ENCODE results near the gene COL18A1.

The COL18A1 gene

GRCh38 chr21:45533361-45533845, 128.4 kb downstream of the COL18A1 start:
- ATAC-seq, result no peak
- TF ChIP-seq CSRNP3 (CRISPR knock-in tag; IDR thresholded peaks at IDR 0.05), result no peak
- TF ChIP-seq CREB5 (CRISPR knock-in tag; IDR thresholded peaks at IDR 0.05; ENCODE audit: low read depth), result no peak
- TF ChIP-seq TCF4 (CRISPR knock-in tag; IDR thresholded peaks at IDR 0.05; ENCODE audit: borderline replicate concordance), result no peak
- TF ChIP-seq ARNTL (CRISPR knock-in tag; IDR thresholded peaks at IDR 0.05; ENCODE audit: borderline replicate concordance, low read depth), result no peak
- no peak for TF ChIP-seq PATZ1 (CRISPR knock-in tag; IDR thresholded peaks at IDR 0.05; ENCODE audit: borderline replicate concordance)
- no peak for TF ChIP-seq SNAI2 (CRISPR knock-in tag; IDR thresholded peaks at IDR 0.05)
- TF ChIP-seq ZFP30 (CRISPR knock-in tag; IDR thresholded peaks at IDR 0.05), result no peak
- no peak for TF ChIP-seq ZC3H10 (CRISPR knock-in tag; IDR thresholded peaks at IDR 0.05)
- TF ChIP-seq PPARA (CRISPR knock-in tag; IDR thresholded peaks at IDR 0.05; ENCODE audit: borderline replicate concordance), result no peak
- TF ChIP-seq ZNF565 (CRISPR knock-in tag; conservative IDR thresholded peaks at IDR 0.05; ENCODE audit: low read depth), result no peak

GRCh38 chr21:45533846-45534635, 129.1 kb downstream of the COL18A1 start:
- TF ChIP-seq ZFP30 (CRISPR knock-in tag; IDR thresholded peaks at IDR 0.05), result no peak
- TF ChIP-seq TSHZ2 (CRISPR knock-in tag; IDR thresholded peaks at IDR 0.05), result no peak
- TF ChIP-seq RARB (CRISPR knock-in tag; IDR thresholded peaks at IDR 0.05), result no peak
- no peak for TF ChIP-seq GLIS3 (CRISPR knock-in tag; IDR thresholded peaks at IDR 0.05)
- no peak for TF ChIP-seq ZNF8 (CRISPR knock-in tag; IDR thresholded peaks at IDR 0.05)
- no peak for TF ChIP-seq PATZ1 (CRISPR knock-in tag; IDR thresholded peaks at IDR 0.05; ENCODE audit: borderline replicate concordance)
- TF ChIP-seq SNAI2 (CRISPR knock-in tag; IDR thresholded peaks at IDR 0.05), result no peak
- TF ChIP-seq BACH2 (CRISPR knock-in tag; IDR thresholded peaks at IDR 0.05; ENCODE audit: borderline replicate concordance), result no peak
- TF ChIP-seq CREB5 (CRISPR knock-in tag; IDR thresholded peaks at IDR 0.05; ENCODE audit: low read depth), result no peak
- no peak for TF ChIP-seq CSRNP3 (CRISPR knock-in tag; IDR thresholded peaks at IDR 0.05)
- TF ChIP-seq OSR1 (CRISPR knock-in tag; IDR thresholded peaks at IDR 0.05), result no peak
- TF ChIP-seq ESRRG (CRISPR knock-in tag; IDR thresholded peaks at IDR 0.05), result no peak
- TF ChIP-seq ZNF565 (CRISPR knock-in tag; conservative IDR thresholded peaks at IDR 0.05; ENCODE audit: low read depth), result no peak
- no peak for TF ChIP-seq POU6F1 (CRISPR knock-in tag; IDR thresholded peaks at IDR 0.05; ENCODE audit: borderline replicate concordance, low read depth)
- no peak for ATAC-seq
